HG03442 (cell line): ENCODE data around the gene FGD5.

Experiments used
- ATAC-seq: cut with Tn5 transposase; IDR thresholded peaks from one replicate; pipeline ENCODE4 v1.9.1; 2021; ENCODE audit warnings: mild to moderate bottlenecking, moderate library complexity; ENCODE audit not compliant: unreplicated experiment

FGD5 gene, protein sequence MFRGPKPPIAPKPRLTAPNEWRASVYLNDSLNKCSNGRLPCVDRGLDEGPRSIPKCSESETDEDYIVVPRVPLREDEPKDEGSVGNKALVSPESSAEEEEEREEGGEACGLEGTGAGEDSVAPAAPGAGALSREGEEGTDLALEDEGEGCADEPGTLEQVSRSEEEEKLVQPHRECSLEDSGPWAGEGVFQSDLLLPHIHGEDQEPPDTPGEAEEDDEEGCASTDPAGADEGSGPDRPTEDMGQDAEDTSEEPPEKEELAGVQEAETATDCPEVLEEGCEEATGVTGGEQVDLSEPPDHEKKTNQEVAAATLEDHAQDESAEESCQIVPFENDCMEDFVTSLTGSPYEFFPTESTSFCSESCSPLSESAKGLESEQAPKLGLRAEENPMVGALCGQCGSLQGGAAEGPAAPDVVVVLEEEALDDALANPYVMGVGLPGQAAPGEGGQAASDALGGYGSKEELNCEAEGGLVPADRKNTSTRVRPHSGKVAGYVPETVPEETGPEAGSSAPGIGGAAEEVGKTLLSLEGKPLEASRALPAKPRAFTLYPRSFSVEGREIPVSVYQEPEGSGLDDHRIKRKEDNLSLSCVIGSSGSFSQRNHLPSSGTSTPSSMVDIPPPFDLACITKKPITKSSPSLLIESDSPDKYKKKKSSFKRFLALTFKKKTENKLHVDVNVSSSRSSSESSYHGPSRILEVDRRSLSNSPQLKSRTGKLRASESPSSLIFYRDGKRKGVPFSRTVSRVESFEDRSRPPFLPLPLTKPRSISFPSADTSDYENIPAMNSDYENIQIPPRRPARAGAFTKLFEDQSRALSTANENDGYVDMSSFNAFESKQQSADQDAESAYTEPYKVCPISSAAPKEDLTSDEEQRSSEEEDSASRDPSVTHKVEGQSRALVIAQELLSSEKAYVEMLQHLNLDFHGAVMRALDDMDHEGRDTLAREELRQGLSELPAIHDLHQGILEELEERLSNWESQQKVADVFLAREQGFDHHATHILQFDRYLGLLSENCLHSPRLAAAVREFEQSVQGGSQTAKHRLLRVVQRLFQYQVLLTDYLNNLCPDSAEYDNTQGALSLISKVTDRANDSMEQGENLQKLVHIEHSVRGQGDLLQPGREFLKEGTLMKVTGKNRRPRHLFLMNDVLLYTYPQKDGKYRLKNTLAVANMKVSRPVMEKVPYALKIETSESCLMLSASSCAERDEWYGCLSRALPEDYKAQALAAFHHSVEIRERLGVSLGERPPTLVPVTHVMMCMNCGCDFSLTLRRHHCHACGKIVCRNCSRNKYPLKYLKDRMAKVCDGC (N-terminal part only)

GRCh38 chr3:14818804-14819500 is at the start of gene FGD5:
FGD5 (plus strand) TSS chr3:14818962; CDS start chr3:14819072, 110 bp downstream.
- ATAC-seq, result no peak

DNA sequence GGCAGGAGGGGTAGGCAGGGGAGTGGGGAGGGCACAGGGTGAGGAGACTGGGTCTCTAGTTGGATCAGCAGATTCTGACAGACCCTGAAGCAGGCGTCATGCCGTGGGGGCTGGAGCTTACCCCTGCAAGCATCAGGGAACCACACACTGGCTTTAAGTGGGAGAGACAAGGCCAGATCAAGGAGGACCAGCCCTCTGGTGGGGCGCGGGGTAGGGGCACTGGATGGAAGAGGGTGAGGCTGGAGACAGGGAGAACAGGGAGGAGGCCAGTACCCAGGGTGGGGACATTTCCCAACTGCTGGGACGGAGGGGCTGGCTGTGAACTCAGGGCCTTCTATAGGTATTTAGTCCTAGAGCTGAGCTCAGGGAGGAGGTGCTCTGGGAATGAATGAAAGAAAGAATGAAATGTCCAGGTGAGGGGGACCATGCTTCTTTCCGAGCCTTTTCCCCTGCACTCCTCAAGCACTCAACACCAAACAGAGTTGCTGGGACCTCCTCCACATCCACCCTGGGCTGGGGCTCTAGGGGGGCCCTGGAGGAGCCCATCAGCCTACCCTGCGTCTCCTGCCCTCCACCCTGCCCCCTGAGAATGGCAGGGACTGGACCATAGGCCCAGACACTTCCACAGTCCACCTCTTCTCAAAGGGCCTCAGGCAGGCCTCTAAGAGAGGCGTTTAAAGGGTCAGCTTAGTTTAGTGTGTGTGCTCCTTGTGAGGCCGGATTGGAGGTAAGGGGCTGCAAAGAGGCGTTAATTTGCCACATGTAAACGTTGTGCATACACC is 49.0 kb upstream of the FGD5 start:
- no peak for ATAC-seq

GRCh38 chr3:14770591-14770990 is 48.2 kb upstream of the FGD5 start:
- ATAC-seq, result no peak

GRCh38 chr3:14771593-14772497 is 46.9 kb upstream of the FGD5 start:
- no peak for ATAC-seq

- no peak for ATAC-seq
Observed at GRCh38 chr3:14772533-14773138, 46.1 kb upstream of the FGD5 start.

GRCh38 chr3:14773281-14773680 is 45.5 kb upstream of the FGD5 start:
- ATAC-seq, result no peak

- no peak for ATAC-seq
Observed at GRCh38 chr3:14773691-14774128, 45.1 kb upstream of the FGD5 start.

GRCh38 chr3:14774431-14774830 is 44.3 kb upstream of the FGD5 start:
- ATAC-seq, result no peak

- ATAC-seq, result no peak
Observed at GRCh38 chr3:14775011-14775410, 43.8 kb upstream of the FGD5 start.

DNA sequence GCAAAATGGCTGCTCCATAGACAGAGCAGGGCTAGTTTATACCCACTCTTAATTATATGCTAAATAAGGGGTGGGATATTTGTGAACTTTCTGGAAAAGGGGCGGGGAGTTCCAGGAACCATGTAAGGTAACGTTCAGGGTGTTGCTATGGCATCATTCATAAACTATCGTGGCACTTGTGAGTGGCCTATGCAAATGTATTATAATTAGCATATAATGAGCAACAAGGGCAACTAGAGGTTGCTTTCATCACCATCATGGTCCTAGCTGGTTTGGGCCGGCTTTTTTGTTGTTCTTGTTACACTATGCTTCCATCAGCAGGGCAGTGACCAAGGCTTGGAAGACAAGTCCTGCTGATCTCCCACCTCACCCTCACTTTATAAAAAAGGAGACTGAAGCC is 43.2 kb upstream of the FGD5 start:
- ATAC-seq, result no peak

- no peak for ATAC-seq
Observed at GRCh38 chr3:14779069-14779685, 39.6 kb upstream of the FGD5 start.

- peak; percentile 63 for ATAC-seq
Observed at GRCh38 chr3:14780927-14781507, 37.7 kb upstream of the FGD5 start.

- no peak for ATAC-seq
Observed at GRCh38 chr3:14783480-14784086, 35.2 kb upstream of the FGD5 start.

DNA sequence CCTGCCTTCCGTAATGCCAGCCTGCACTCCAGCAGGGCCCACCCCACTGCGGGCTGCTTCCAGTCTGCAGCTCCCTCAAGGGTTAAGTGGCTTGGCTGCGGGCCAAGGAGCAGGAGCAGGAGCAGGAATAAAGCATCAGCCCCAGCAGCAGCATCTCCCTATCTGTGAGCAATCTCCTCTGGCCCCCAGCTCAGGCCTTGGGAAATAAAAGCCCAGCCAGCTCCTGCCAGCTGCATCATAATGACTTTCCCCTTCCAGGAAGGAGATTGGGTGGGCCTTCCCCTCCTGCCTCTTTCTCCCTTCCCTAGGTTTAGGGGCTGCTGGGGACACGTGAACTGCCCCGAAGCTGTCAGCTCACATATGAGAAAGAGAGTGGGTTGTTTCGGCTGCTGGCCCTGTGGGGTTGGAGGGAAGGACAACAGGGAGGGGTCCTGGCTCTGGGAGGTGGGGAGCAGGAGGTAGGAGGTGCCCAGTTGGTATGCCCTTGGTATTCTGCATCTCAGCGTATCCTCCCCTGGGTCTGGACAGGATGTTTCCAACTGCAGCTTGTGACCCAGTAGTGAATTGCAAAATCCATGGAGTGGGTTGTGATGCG is 34.6 kb upstream of the FGD5 start:
- no peak for ATAC-seq

DNA sequence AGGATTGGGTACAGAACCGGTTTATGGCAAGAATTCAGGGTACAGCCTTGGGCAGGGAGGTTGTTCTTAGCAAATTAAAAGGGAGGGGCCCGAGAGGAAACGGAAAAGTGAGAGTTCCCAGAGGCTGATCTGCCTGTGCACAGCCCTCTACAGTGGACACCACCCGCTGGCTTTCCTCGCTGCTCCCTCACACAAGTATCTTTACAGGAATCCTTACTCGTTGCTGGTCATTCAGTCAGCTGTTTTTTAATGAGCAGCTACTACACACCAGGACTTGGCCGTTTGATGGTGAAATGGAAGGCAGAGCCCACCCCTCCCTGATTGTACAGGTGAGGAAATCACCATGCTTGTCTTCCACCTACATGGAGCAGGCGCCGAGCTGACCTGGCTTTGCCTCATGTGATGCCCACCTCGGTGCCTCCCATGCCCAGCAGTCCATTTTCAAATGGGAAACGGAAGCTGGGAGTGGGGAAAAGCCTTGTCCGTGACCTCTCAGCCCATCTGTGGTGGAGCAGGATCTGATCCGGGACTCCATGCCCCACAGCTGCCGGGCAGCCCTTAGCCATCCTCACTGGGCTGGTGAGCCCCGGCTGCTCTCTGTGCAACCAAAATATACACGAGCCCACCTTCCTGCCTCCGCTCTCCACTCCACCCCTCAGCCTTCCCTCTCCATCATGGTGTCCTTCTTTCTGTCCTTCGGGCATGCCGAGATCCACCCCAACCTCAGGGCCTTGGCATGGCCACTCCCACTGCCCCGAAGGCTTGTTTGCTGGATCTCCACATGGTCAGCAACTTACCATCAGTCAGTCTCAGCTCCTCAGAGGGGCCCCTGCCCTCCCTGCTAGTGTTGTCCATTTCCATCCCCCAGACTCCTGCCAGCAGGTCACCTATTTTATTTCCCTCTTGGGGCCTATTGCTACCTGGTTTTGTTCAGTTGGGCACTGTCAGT is 33.3 kb upstream of the FGD5 start:
- no peak for ATAC-seq
